ENCODE results near the gene ATP1B1.

Gene ATP1B1

GRCh38 chr1:169133801-169134502 is 27.5 kb downstream of the ATP1B1 start:
- Histone ChIP-seq H3F3A (ENCODE audit: control insufficient read depth, insufficient read depth) (no peaks in the 10 kb centered on the region), H3K36me3 (ENCODE audit: control insufficient read depth, low read length) (no peaks in the 10 kb centered on the region), H3K4me1 (ENCODE audit: control insufficient read depth, low read length) (no peaks in the 10 kb centered on the region), H3K4me2 (ENCODE audit: low read length) (no peak overlapping the region), H3K27me3 (ENCODE audit: control insufficient read depth, low read length) (no peaks in the 10 kb centered on the region), H3K9me2 (replicated peaks; ENCODE audit: control insufficient read depth, low read length) (no peaks in the 10 kb centered on the region), H3K9me3 (ENCODE audit: control insufficient read depth, insufficient read depth, low read length) (no peaks in the 10 kb centered on the region), H4K20me1 (ENCODE audit: control insufficient read depth, insufficient read depth, low read depth, low read length) (no peaks in the 10 kb centered on the region), H3K27ac (ENCODE audit: low read depth, low read length) (no peak overlapping the region), H3K79me2 (ENCODE audit: control insufficient read depth, low read length) (no peaks in the 10 kb centered on the region), H3K4me3 (ENCODE audit: low read length) (no peak overlapping the region)
- TF ChIP-seq CTCF (IDR thresholded peaks at IDR 0.05; ENCODE audit: low read depth, low read length, poor library complexity, severe bottlenecking) (no peak), EZH2phosphoT487 (IDR thresholded peaks at IDR 0.05; ENCODE audit: borderline replicate concordance, low read length) (no peak)

GRCh38 chr1:169137357-169137756 is 30.9 kb downstream of the ATP1B1 start:
- no peak for TF ChIP-seq CTCF (IDR thresholded peaks at IDR 0.05; ENCODE audit: low read depth, low read length, poor library complexity, severe bottlenecking)
- TF ChIP-seq EZH2phosphoT487 (IDR thresholded peaks at IDR 0.05; ENCODE audit: borderline replicate concordance, low read length): no peak
- no peak overlapping the region for H3K4me2 ChIP-seq (ENCODE audit: low read length)
- H4K20me1 ChIP-seq (ENCODE audit: control insufficient read depth, insufficient read depth, low read depth, low read length): no peaks in the 10 kb centered on the region
- no peaks in the 10 kb centered on the region for H3K9me2 ChIP-seq (replicated peaks; ENCODE audit: control insufficient read depth, low read length)
- no peaks in the 10 kb centered on the region for H3K36me3 ChIP-seq (ENCODE audit: control insufficient read depth, low read length)
- H3K79me2 ChIP-seq (ENCODE audit: control insufficient read depth, low read length): no peaks in the 10 kb centered on the region
- no peak overlapping the region for H3K27ac ChIP-seq (ENCODE audit: low read depth, low read length)
- no peak overlapping the region for H3K4me3 ChIP-seq (ENCODE audit: low read length)
- H3F3A ChIP-seq (ENCODE audit: control insufficient read depth, insufficient read depth): no peaks in the 10 kb centered on the region
- no peaks in the 10 kb centered on the region for H3K9me3 ChIP-seq (ENCODE audit: control insufficient read depth, insufficient read depth, low read length)
- H3K4me1 ChIP-seq (ENCODE audit: control insufficient read depth, low read length): no peaks in the 10 kb centered on the region
- no peaks in the 10 kb centered on the region for H3K27me3 ChIP-seq (ENCODE audit: control insufficient read depth, low read length)

- no peak for TF ChIP-seq EZH2phosphoT487 (IDR thresholded peaks at IDR 0.05; ENCODE audit: borderline replicate concordance, low read length)
- TF ChIP-seq CTCF (IDR thresholded peaks at IDR 0.05; ENCODE audit: low read depth, low read length, poor library complexity, severe bottlenecking): no peak
- Histone ChIP-seq H3K27me3 (ENCODE audit: control insufficient read depth, low read length) (no peaks in the 10 kb centered on the region), H3K27ac (ENCODE audit: low read depth, low read length) (no peak overlapping the region), H3F3A (ENCODE audit: control insufficient read depth, insufficient read depth) (no peaks in the 10 kb centered on the region), H3K9me3 (ENCODE audit: control insufficient read depth, insufficient read depth, low read length) (no peaks in the 10 kb centered on the region), H3K9me2 (replicated peaks; ENCODE audit: control insufficient read depth, low read length) (no peaks in the 10 kb centered on the region), H3K36me3 (ENCODE audit: control insufficient read depth, low read length) (no peaks in the 10 kb centered on the region), H4K20me1 (ENCODE audit: control insufficient read depth, insufficient read depth, low read depth, low read length) (no peaks in the 10 kb centered on the region), H3K4me3 (ENCODE audit: low read length) (no peak overlapping the region), H3K4me2 (ENCODE audit: low read length) (no peak overlapping the region), H3K4me1 (ENCODE audit: control insufficient read depth, low read length) (no peaks in the 10 kb centered on the region), H3K79me2 (ENCODE audit: control insufficient read depth, low read length) (no peaks in the 10 kb centered on the region)
Observed at GRCh38 chr1:169138866-169139670, 32.6 kb downstream of the ATP1B1 start.

Data from DOHH2 (cell line).